Heart right ventricle (tissue), 16 donors: ENCODE data around the gene ZSWIM3. TPM values are rescaled to one million over a fixed set of nuclear protein-coding genes. Genes with fewer than 3 reads are reported as not detected.

Source experiments
- ATAC-seq, 8 donors: fragments of 200-7000 bp; cut with Tn5 transposase; one replicate each; pipeline ENCODE4 v1.9.1; 2020; ENCODE audit warnings: mild to moderate bottlenecking in 8 of 8, moderate library complexity in 8 of 8, moderate number of reproducible peaks in 1 of 8
- DNase-seq, 2 donors: peaks; one replicate each; pipeline ENCODE4 v3.0.0-alpha.2; 2020
- H3K27ac ChIP-seq, 10 donors: fragments of 200-600 bp; sonication (generic) in 2 of 10; one replicate each; pipeline versions ENCODE4 v1.5.0 to v1.8.0; 2020 to 2022; ENCODE audit warnings: mild to moderate bottlenecking in 3 of 10
- H3K27me3 ChIP-seq, 7 donors: fragments of 200-600 bp; one replicate each; pipeline ENCODE4 v1.8.0; 2021 to 2022; ENCODE audit warnings: mild to moderate bottlenecking in 2 of 7
- H3K36me3 ChIP-seq, 9 donors: fragments of 200-600 bp; sonication (generic) in 1 of 9; one replicate each; pipeline versions ENCODE4 v1.5.0 to v1.8.0; 2020 to 2022; ENCODE audit warnings: mild to moderate bottlenecking in 2 of 9
- H3K4me1 ChIP-seq, 9 donors: fragments of 200-600 bp; sonication (generic) in 1 of 9; one replicate each; pipeline versions ENCODE4 v1.5.0 to v1.8.0; 2020 to 2022; ENCODE audit warnings: mild to moderate bottlenecking in 4 of 9
- H3K4me3 ChIP-seq, 10 donors: fragments of 200-600 bp; sonication (generic) in 2 of 10; one replicate each; pipeline versions ENCODE4 v1.5.0 to v1.8.0; 2020 to 2022; ENCODE audit warnings: mild to moderate bottlenecking in 7 of 10, moderate library complexity in 2 of 10
- H3K9me3 ChIP-seq, 11 donors: fragments of 200-600 bp in 10 of 11; sonication (generic) in 2 of 11; one replicate each; pipeline versions ENCODE4 v1.5.0 to v1.8.0; 2013 to 2022; ENCODE audit warnings: mild to moderate bottlenecking in 2 of 11, control low read depth in 1 of 11, moderate library complexity in 1 of 11
- CTCF ChIP-seq, 9 donors: fragments of 200-600 bp; sonication (generic) in 2 of 9; IDR thresholded peaks; one replicate each; pipeline versions ENCODE4 v1.5.0 to v1.8.0; 2021 to 2022; ENCODE audit warnings: antibody characterized with exemption in 9 of 9, mild to moderate bottlenecking in 5 of 9, moderate library complexity in 1 of 9
- WGBS, 2 donors: extraction: QIAGEN DNeasy Blood & Tissue Kit; methylation state at CpG; one replicate each; pipeline ENCODE4 v1.1.7; 2013; ENCODE audit warnings: inconsistent platforms in 1 of 2; 5-methylcytosine and 5-hydroxymethylcytosine counted together
- intact Hi-C, 10 donors: fragments of 100-400 bp; cut with DNase I; formaldehyde crosslinking; loops; one replicate each; pipeline versions ENCODE4 v1.11.1 to v1.14.2; 2022
- polyA plus RNA-seq, 2 donors: library from polyadenylated mRNA; stranded (reverse); fragments of 200-250 nt; gene quantifications; one replicate each; pipeline ENCODE4 v1.2.3, GENCODE V29; 2013
- total RNA-seq, 10 donors: library from RNA; stranded (reverse); fragmentation: NEBNext Ultra II Directional in 3 of 10; extraction: Animal tissue kit (Norgen Biotek cat#: 25700) in 3 of 10; gene quantifications; one replicate each; pipeline versions ENCODE4 v1.2.1 to v1.2.4, GENCODE V29; 2021 to 2023
- donor health status: Arrhythmogenic right ventricular cardiomyopathy.
- donor health status: ischemic (EF 13 %, LVEDD 7.1; RV severe dilation, severe dysfunction).
- donor health status: healthy with polysubstance abuse.
- donor health status: DM: no; HTN: yes; CAD: no.
- donor health status: DM: no; HTN: no; CAD: no.
- donor health status: ischemic (EF 25% LVEDD 6.9; RV normal size, moderate dysfunction).
- donor health status: ischemic (EF 25% LVEDD 5.7; RV mildly dilated, moderate dysfunction).
- donor health status: healthy.
- donor health status: DM: yes; HTN: yes; CAD: no.
- donor health status: Ischemic cardiomyopathy.
- donor health status: ischemic (EF 35%, LVEDD 5.7; RV mildly dilated, moderate dysfunction).
- donor health status: nonischemic (EF 11% LVEDD 7.7; RV severe dilation, severe dysfunction).
- donor health status: DM: yes; HTN: yes; CAD: no.
- donor health status: PGD.
- donor health status: ischemic (EF 29% LVEDD 5.4; RV normal size, mild dysfunction).
- donor health status: nonischemic (EF 23%, LVEDD 6.1; RV moderate dilation, normal function).

ZSWIM3 gene
- total and polyA plus RNA-seq, 12 donors, result 1.4 to 2.5 (median 1.9) TPM

GRCh38 chr20:45893831-45894230, 36.4 kb downstream of the ZSWIM3 start:
- WGBS, 2 donors, result 94 to 96% methylated on average over 4 of the region's 4 CpGs
- H3K27me3 ChIP-seq, result no peaks in the 10 kb centered on the region
- TF ChIP-seq CTCF (IDR thresholded peaks at IDR 0.05), result no peak
- no peak overlapping the region for H3K27ac ChIP-seq
- intact Hi-C loops, result loop anchor here in 2 of 10 donors (2.0 to 10.0 kb wide), 3 partner anchors 39 to 73 kb away; no protein-coding TSS in a partner anchor
- no peak overlapping the region for H3K4me3 ChIP-seq
- ATAC-seq (no peak), DNase-seq (no peak)
- peaks cover 0 to 67% (median 55%) of the 10 kb centered on the region in 9 donors for H3K36me3 ChIP-seq
- H3K9me3 ChIP-seq, result no peaks in the 10 kb centered on the region
- H3K4me1 ChIP-seq, result peaks cover 10 to 45% (median 27%) of the 10 kb centered on the region in 9 donors

GRCh38 chr20:45894797-45895196, 37.4 kb downstream of the ZSWIM3 start:
- TF ChIP-seq CTCF (IDR thresholded peaks at IDR 0.05), result no peak
- DNase-seq (no peak), ATAC-seq (no peak)
- Histone ChIP-seq H3K9me3 (no peaks in the 10 kb centered on the region), H3K27me3 (no peaks in the 10 kb centered on the region), H3K4me3 (no peak overlapping the region), H3K36me3 (peaks cover 0 to 74% (median 60%) of the 10 kb centered on the region in 9 donors), H3K4me1 (peaks cover 8 to 38% (median 20%) of the 10 kb centered on the region in 9 donors), H3K27ac (no peak overlapping the region)
- intact Hi-C loops, result loop anchor here in 2 of 10 donors (5.0 to 10.0 kb wide), 2 partner anchors 70 to 73 kb away; no protein-coding TSS in a partner anchor
- WGBS, 2 donors, result 79 to 85% methylated on average over 12 of the region's 12 CpGs

- Histone ChIP-seq H3K9me3 (no peaks in the 10 kb centered on the region), H3K4me1 (peaks cover 5 to 24% (median 13%) of the 10 kb centered on the region in 9 donors), H3K27me3 (no peaks in the 10 kb centered on the region), H3K36me3 (peaks cover 0 to 93% (median 66%) of the 10 kb centered on the region in 9 donors), H3K4me3 (no peak overlapping the region), H3K27ac (no peak overlapping the region)
- ATAC-seq, result no peak
- 93 to 95% methylated on average over 14 of the region's 14 CpGs for WGBS, 2 donors
- intact Hi-C loops, result loop anchor here in 1 of 10 donors (10.0 kb wide), 1 partner anchor 68 kb away; no protein-coding TSS in a partner anchor
- TF ChIP-seq CTCF (IDR thresholded peaks at IDR 0.05), result no peak
- no peak for DNase-seq
Observed at GRCh38 chr20:45896641-45897161, 39.3 kb downstream of the ZSWIM3 start.

GRCh38 chr20:45897289-45897688, 39.9 kb downstream of the ZSWIM3 start:
- 75 to 84% methylated on average over 2 of the region's 2 CpGs for WGBS, 2 donors
- intact Hi-C loops, result loop anchor here in 1 of 10 donors (10.0 kb wide), 1 partner anchor 68 kb away; no protein-coding TSS in a partner anchor
- peaks cover 0 to 99% (median 69%) of the 10 kb centered on the region in 9 donors for H3K36me3 ChIP-seq
- H3K27ac ChIP-seq, result no peak overlapping the region
- no peak for DNase-seq
- H3K4me1 ChIP-seq, result peaks cover 0 to 18% (median 7%) of the 10 kb centered on the region in 9 donors
- TF ChIP-seq CTCF (IDR thresholded peaks at IDR 0.05), result no peak
- no peaks in the 10 kb centered on the region for H3K27me3 ChIP-seq
- H3K4me3 ChIP-seq, result no peak overlapping the region
- ATAC-seq, result no peak
- H3K9me3 ChIP-seq, result no peaks in the 10 kb centered on the region
